Measurements from ENCODE around the gene MYH9. TPM values are rescaled to one million over a fixed set of nuclear protein-coding genes. Genes with fewer than 3 reads are reported as not detected.
"Not testable (repeated sequence)": the region's sequence is repeated elsewhere in the genome, so short reads cannot be mapped to it uniquely, and the experiment has no call there.

Gene MYH9
- total and polyA plus RNA-seq, 4 donors = 170 to 1,890 (median 1,068) TPM

DNA sequence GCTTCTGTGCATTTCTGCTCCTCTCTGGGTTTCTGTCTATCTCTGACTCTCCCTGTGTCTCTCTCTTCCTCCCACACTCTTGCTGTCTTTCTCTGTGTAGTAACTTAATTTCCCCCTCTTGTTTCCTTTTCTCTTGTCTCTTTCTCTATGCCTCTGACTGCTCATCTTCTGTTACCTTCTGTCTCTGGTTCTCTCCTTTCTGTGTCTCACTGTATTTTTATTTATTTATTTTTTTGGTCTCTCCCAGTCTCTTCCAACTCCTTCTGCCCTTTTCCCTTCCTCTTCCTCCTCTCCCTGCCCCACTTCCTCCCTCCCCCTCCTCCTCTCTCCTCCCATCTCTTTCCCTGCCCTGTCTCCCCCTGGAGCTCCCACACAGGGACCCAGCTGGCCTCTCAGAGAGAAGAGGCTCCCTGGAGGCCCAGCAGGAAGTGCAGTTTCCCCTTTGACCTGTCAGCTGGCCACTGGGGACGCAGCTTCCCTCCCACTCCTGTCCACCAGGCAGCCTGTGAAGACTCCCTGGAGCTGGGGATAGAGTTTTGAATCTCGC, 38.3 kb upstream of the MYH9 start:
- WGBS, 2 donors = 77 to 79% methylated on average over 2 of the region's 2 CpGs
- no peaks in the 10 kb centered on the region for H3K4me1 ChIP-seq (ENCODE audit: control insufficient read depth in 1 of 2, insufficient read depth in 2 of 2, low read length in 2 of 2)
- no peaks in the 10 kb centered on the region for H3K27me3 ChIP-seq (ENCODE audit: control insufficient read depth in 1 of 2, insufficient read depth in 2 of 2, low read length in 1 of 2)
- ATAC-seq (ENCODE audit: low FRiP score) (no peak), DNase-seq (peak in 1 of 2 donors; percentile 69)
- no peaks in the 10 kb centered on the region for H3K9me3 ChIP-seq (ENCODE audit: control insufficient read depth, low read length)
- no peak overlapping the region for H3K27ac ChIP-seq (ENCODE audit: low read depth in 1 of 2, low read length in 2 of 2)
- no peaks in the 10 kb centered on the region for H3K36me3 ChIP-seq (ENCODE audit: control insufficient read depth in 1 of 2, insufficient read depth in 2 of 2, low read length in 1 of 2)
- H3K4me3 ChIP-seq (ENCODE audit: low read length in 2 of 2) = no peak overlapping the region
- intact Hi-C loops (cut with DNase I) = no loop called here

GRCh38 chr22:36424901-36425579, 37.3 kb upstream of the MYH9 start:
- Histone ChIP-seq H3K27ac (ENCODE audit: low read depth in 1 of 2, low read length in 2 of 2) (no peak overlapping the region), H3K36me3 (ENCODE audit: control insufficient read depth in 1 of 2, insufficient read depth in 2 of 2, low read length in 1 of 2) (no peaks in the 10 kb centered on the region), H3K4me3 (ENCODE audit: low read length in 2 of 2) (no peak overlapping the region), H3K27me3 (ENCODE audit: control insufficient read depth in 1 of 2, insufficient read depth in 2 of 2, low read length in 1 of 2) (no peaks in the 10 kb centered on the region), H3K4me1 (ENCODE audit: control insufficient read depth in 1 of 2, insufficient read depth in 2 of 2, low read length in 2 of 2) (no peaks in the 10 kb centered on the region), H3K9me3 (ENCODE audit: control insufficient read depth, low read length) (no peaks in the 10 kb centered on the region)
- ATAC-seq (ENCODE audit: low FRiP score) (no peak), DNase-seq (no peak)
- 93 to 95% methylated on average over 5 of the region's 5 CpGs for WGBS, 2 donors
- intact Hi-C loops (cut with DNase I) = no loop called here

DNA sequence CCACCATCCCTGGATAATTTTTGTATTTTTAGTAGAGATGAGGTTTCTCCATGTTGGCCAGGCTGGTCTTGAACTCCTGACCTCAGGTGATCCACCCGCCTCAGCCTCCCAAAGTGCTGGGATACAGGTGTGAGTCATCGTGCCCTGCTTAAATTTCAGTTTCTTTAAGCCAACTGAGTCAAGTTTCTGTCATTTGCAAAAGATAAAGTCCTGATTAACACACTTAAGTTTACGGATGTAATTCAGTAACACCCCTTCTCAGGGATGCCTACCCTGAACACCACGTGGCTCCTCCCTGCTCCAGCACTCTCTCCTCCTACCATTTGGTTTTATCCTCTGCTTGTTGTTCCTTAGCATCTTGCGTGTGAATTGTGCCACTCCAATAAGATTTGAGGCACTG, 36.7 kb upstream of the MYH9 start:
- H3K27ac ChIP-seq (ENCODE audit: low read depth in 1 of 2, low read length in 2 of 2); H3K27me3 ChIP-seq (ENCODE audit: control insufficient read depth in 1 of 2, insufficient read depth in 2 of 2, low read length in 1 of 2); ATAC-seq (ENCODE audit: low FRiP score); intact Hi-C loops (cut with DNase I); H3K4me1 ChIP-seq (ENCODE audit: control insufficient read depth in 1 of 2, insufficient read depth in 2 of 2, low read length in 2 of 2); H3K9me3 ChIP-seq (ENCODE audit: control insufficient read depth, low read length); H3K36me3 ChIP-seq (ENCODE audit: control insufficient read depth in 1 of 2, insufficient read depth in 2 of 2, low read length in 1 of 2); H3K4me3 ChIP-seq (ENCODE audit: low read length in 2 of 2); DNase-seq: not testable (repeated sequence)
- WGBS, 2 donors = 82% methylated on average over 5 of the region's 5 CpGs

DNA sequence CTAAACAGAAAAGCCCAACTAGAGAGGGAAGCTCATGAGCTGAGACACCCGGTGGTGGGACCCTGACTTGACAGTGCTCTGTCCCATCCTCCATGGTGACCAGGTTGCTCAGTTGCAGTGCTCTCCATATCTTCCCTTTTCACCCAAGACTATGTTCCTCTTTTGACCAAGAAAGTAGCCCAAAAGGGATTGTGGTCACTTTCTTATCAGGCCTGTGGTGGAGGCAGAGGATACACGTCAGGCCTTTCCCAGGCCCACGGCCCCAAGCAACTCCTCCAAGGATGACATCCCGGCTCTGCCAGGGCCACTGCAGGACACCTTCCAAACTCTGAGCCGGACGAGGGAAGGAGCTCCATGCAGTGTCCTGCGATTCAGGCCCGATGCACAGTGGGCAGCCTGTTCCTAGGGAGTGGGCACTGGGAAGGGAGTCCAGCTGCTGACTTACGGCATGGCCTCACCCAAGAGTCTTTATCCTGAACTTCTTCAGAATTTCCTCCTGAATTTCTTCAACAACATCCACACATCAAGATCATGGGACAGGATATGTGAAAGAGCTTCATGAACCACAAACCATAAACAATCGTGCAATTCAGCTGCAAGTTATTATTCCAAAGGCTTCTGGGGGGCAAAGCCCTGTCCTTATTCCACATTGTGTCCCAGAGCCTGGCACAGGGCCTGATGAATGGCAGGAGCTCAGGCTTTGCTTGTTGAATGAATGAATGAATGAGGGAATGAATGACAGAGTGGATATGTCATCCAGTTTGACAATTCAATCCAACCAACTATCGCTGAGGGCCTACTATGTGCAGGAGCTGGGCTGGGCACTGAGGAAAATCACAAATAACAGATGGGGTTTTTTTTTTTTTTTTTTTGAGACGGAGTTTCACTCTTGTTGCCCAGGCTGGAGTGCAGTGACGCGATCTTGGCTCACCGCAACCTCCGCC, 36.0 kb upstream of the MYH9 start:
- intact Hi-C loops (cut with DNase I) = no loop called here
- Histone ChIP-seq H3K4me1 (ENCODE audit: control insufficient read depth in 1 of 2, insufficient read depth in 2 of 2, low read length in 2 of 2) (no peaks in the 10 kb centered on the region), H3K4me3 (ENCODE audit: low read length in 2 of 2) (no peak overlapping the region), H3K9me3 (ENCODE audit: control insufficient read depth, low read length) (no peaks in the 10 kb centered on the region), H3K27me3 (ENCODE audit: control insufficient read depth in 1 of 2, insufficient read depth in 2 of 2, low read length in 1 of 2) (no peaks in the 10 kb centered on the region), H3K36me3 (ENCODE audit: control insufficient read depth in 1 of 2, insufficient read depth in 2 of 2, low read length in 1 of 2) (no peaks in the 10 kb centered on the region), H3K27ac (ENCODE audit: low read depth in 1 of 2, low read length in 2 of 2) (no peak overlapping the region)
- ATAC-seq (ENCODE audit: low FRiP score) (no peak), DNase-seq (no peak)
- 85 to 88% methylated on average over 13 to 15 of the region's 16 CpGs for WGBS, 2 donors

DNA sequence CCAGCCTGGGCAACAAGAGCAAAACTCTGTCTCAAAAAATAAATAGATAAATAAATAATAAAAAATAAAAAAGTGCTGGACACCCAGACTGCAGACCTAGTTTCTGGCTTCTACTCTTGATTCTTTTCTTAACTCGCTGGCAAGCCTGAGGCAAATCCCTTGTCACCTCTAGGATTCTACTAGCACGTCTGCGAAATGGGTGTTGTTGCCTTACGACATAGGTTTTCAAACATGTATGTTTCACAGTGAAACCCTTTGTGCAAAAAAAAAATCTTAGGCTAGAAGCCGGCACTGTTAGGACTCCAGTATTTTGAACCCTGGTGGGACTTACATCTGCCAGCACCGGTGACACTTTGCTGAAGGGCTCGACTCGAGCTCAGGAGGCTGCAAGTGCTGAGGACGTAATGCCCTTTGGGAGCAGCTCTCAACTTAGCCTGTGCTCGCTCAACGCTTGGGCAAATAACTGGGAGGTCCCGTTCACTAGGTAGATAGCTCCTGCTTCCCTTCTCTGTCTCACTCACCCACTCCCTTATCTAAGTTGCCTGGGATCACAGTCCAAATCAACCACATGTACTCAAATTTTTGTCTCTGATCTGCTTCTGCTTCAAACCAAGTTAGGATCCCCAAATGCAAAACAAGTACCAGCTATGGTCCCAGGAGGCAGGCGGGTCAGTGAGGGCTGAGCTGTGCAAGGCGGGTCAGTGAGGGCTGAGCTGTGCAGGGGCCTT, 34.7 kb upstream of the MYH9 start:
- WGBS, 2 donors = 91 to 93% methylated on average over 14 of the region's 14 CpGs
- intact Hi-C loops (cut with DNase I) = no loop called here
- Histone ChIP-seq H3K27me3 (ENCODE audit: control insufficient read depth in 1 of 2, insufficient read depth in 2 of 2, low read length in 1 of 2) (no peaks in the 10 kb centered on the region), H3K27ac (ENCODE audit: low read depth in 1 of 2, low read length in 2 of 2) (no peak overlapping the region), H3K9me3 (ENCODE audit: control insufficient read depth, low read length) (no peaks in the 10 kb centered on the region), H3K4me1 (ENCODE audit: control insufficient read depth in 1 of 2, insufficient read depth in 2 of 2, low read length in 2 of 2) (no peaks in the 10 kb centered on the region), H3K4me3 (ENCODE audit: low read length in 2 of 2) (no peak overlapping the region), H3K36me3 (ENCODE audit: control insufficient read depth in 1 of 2, insufficient read depth in 2 of 2, low read length in 1 of 2) (no peaks in the 10 kb centered on the region)
- ATAC-seq (ENCODE audit: low FRiP score) (no peak), DNase-seq (no peak)

GRCh38 chr22:36419912-36420882, 32.4 kb upstream of the MYH9 start:
- Histone ChIP-seq H3K36me3 (ENCODE audit: control insufficient read depth in 1 of 2, insufficient read depth in 2 of 2, low read length in 1 of 2) (no peaks in the 10 kb centered on the region), H3K4me1 (ENCODE audit: control insufficient read depth in 1 of 2, insufficient read depth in 2 of 2, low read length in 2 of 2) (no peaks in the 10 kb centered on the region), H3K27ac (ENCODE audit: low read depth in 1 of 2, low read length in 2 of 2) (no peak overlapping the region), H3K4me3 (ENCODE audit: low read length in 2 of 2) (no peak overlapping the region), H3K9me3 (ENCODE audit: control insufficient read depth, low read length) (no peaks in the 10 kb centered on the region), H3K27me3 (ENCODE audit: control insufficient read depth in 1 of 2, insufficient read depth in 2 of 2, low read length in 1 of 2) (no peaks in the 10 kb centered on the region)
- peak; percentile 45 for ATAC-seq (ENCODE audit: low FRiP score)
- WGBS, 2 donors = 59 to 60% methylated on average over 20 to 21 of the region's 21 CpGs
- DNase-seq = no peak
- intact Hi-C loops (cut with DNase I) = no loop called here

DNA sequence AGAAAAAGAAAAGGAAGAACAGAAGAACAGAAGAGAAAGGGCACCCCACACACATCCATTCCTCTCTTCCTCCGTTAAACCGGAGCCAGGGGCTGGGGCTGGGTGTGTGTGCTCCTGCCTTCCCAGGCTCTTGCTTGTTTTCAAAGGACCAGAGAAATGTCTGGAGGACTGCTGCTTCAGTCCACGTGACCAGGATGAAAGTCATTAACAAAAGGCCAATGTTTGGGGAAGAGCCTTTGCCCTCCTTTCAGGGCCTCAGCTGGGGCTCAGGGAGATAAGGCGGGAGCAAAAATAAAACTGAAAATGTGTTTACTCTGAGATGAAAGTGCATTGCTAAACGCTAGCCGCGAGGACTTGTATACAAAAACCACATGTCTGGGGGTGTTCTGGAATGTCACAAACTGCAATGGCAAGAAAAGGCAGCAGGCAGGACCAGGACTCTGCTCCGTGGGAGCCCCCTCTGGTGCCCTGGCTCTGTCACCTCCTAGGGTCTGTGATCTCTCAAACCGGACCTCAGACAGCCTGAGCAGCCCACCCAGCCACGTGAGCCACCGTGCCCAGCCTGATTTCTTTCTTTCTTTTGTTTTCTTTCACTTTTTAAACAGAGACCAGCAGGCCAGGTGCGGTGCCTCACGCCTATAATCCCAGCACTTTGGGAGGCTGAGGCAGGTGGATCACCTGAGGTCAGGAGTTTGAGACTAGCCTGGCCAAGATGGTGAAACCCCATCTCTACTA, 31.6 kb upstream of the MYH9 start:
- peak; percentile 68 for ATAC-seq (ENCODE audit: low FRiP score)
- intact Hi-C loops (cut with DNase I) = no loop called here
- H3K4me1 ChIP-seq (ENCODE audit: control insufficient read depth in 1 of 2, insufficient read depth in 2 of 2, low read length in 2 of 2) = no peaks in the 10 kb centered on the region
- no peak for DNase-seq
- H3K27ac ChIP-seq (ENCODE audit: low read depth in 1 of 2, low read length in 2 of 2) = no peak overlapping the region
- 56 to 58% methylated on average over 13 of the region's 13 CpGs for WGBS, 2 donors
- H3K9me3 ChIP-seq (ENCODE audit: control insufficient read depth, low read length) = no peaks in the 10 kb centered on the region
- H3K27me3 ChIP-seq (ENCODE audit: control insufficient read depth in 1 of 2, insufficient read depth in 2 of 2, low read length in 1 of 2) = no peaks in the 10 kb centered on the region
- no peaks in the 10 kb centered on the region for H3K36me3 ChIP-seq (ENCODE audit: control insufficient read depth in 1 of 2, insufficient read depth in 2 of 2, low read length in 1 of 2)
- no peak overlapping the region for H3K4me3 ChIP-seq (ENCODE audit: low read length in 2 of 2)

Data from aorta (tissue), 5 donors.